Lower leg skin (tissue), 4 donors: ENCODE measurements around the gene ALDH18A1. TPM values are rescaled to one million over a fixed set of nuclear protein-coding genes. Genes with fewer than 3 reads are reported as not detected.

Source experiments
- DNase-seq, 2 donors: peaks; one replicate each; pipeline ENCODE4 v3.0.0-alpha.2; 2019; ENCODE audit warnings: low spot score in 2 of 2
- H3K4me3 ChIP-seq: fragments of 200-600 bp; sonication (generic); 2 replicates; pipeline ENCODE4 v1.5.1; 2017; ENCODE audit warnings: mild to moderate bottlenecking, low read depth; ENCODE audit not compliant: poor library complexity, severe bottlenecking
- POLR2A ChIP-seq, 2 donors: fragments of 450-650 bp; IDR thresholded peaks; one replicate each; pipeline ENCODE4 v1.6.1; 2016 to 2017; ENCODE audit warnings: antibody characterized with exemption in 2 of 2, mild to moderate bottlenecking in 1 of 2, moderate library complexity in 1 of 2
- WGBS, 2 donors: methylation state at CpG; one replicate each; pipeline ENCODE4 v1.1.5; 2018; 5-methylcytosine and 5-hydroxymethylcytosine counted together
- intact Hi-C: fragments of 100-400 bp; cut with DNase I; formaldehyde crosslinking; loops from one replicate; pipeline ENCODE4 v1.15.0; 2023; ENCODE audit warnings: low total_unique reads
- total RNA-seq, 4 donors: library from RNA; depleted of rRNA; stranded (reverse); fragments of >200 nt; gene quantifications; one replicate each; pipeline ENCODE4 v1.1.0, GENCODE V29; 2016
- TF ChIP-seq, protein P1 (sequence below), 3 donors: fragments of 450-650 bp; IDR thresholded peaks; one replicate each; pipeline ENCODE4 v1.5.1; 2016; ENCODE audit warnings: antibody characterized with exemption in 3 of 3, mild to moderate bottlenecking in 3 of 3, moderate library complexity in 2 of 3

The ALDH18A1 gene
- total RNA-seq, 4 donors from 2014 or later, result 25.1 to 32.4 (median 29.1) TPM

DNA sequence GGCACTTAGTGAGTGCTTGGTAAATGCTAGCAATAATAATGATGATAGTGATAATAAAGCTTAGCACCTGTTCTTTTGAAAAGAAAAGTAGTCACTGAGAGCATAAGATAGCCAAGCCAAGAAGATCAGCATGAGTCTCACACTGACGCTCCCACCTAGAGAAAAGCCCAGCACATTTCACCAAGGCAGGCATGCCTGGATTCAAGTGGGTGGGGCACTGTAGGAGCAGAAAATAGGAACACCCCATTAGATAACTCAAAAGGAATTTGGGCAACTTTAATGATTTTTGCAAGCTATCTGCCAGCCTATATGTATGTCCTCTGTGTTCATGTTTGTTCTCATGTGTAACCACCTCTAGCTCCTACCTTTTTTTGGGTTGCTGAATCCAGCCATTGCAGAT, 77.2 kb downstream of the ALDH18A1 start:
- no peak for DNase-seq
- intact Hi-C loops, result no loop called here
- H3K4me3 ChIP-seq, result no peak overlapping the region
- TF ChIP-seq, protein P1, sequence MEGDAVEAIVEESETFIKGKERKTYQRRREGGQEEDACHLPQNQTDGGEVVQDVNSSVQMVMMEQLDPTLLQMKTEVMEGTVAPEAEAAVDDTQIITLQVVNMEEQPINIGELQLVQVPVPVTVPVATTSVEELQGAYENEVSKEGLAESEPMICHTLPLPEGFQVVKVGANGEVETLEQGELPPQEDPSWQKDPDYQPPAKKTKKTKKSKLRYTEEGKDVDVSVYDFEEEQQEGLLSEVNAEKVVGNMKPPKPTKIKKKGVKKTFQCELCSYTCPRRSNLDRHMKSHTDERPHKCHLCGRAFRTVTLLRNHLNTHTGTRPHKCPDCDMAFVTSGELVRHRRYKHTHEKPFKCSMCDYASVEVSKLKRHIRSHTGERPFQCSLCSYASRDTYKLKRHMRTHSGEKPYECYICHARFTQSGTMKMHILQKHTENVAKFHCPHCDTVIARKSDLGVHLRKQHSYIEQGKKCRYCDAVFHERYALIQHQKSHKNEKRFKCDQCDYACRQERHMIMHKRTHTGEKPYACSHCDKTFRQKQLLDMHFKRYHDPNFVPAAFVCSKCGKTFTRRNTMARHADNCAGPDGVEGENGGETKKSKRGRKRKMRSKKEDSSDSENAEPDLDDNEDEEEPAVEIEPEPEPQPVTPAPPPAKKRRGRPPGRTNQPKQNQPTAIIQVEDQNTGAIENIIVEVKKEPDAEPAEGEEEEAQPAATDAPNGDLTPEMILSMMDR (IDR thresholded peaks at IDR 0.05), result no peak
- TF ChIP-seq POLR2A (IDR thresholded peaks at IDR 0.05), result no peak
- WGBS, 2 donors, result 40 to 50% methylated on average over 1 of the region's 1 CpG

DNA sequence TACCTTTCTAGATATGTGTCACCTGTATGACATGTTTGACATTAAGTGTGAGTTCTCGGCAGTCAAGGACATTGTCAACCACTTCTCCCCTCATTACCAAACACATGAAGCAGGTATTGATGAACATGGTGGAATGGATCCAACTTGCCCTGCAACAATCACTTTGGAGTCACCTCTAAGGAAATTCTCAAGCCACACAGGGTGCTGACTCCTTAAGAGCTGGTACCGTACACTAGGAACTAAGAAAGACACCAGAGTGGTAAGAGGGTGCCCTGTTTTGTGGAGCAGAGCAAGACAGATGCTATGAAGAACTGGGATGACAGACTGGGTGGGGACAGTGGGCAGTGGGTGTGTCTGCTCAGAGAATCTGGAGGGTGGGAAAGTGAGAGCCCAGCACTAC, 77.9 kb downstream of the ALDH18A1 start:
- intact Hi-C loops, result no loop called here
- no peak for DNase-seq

DNA sequence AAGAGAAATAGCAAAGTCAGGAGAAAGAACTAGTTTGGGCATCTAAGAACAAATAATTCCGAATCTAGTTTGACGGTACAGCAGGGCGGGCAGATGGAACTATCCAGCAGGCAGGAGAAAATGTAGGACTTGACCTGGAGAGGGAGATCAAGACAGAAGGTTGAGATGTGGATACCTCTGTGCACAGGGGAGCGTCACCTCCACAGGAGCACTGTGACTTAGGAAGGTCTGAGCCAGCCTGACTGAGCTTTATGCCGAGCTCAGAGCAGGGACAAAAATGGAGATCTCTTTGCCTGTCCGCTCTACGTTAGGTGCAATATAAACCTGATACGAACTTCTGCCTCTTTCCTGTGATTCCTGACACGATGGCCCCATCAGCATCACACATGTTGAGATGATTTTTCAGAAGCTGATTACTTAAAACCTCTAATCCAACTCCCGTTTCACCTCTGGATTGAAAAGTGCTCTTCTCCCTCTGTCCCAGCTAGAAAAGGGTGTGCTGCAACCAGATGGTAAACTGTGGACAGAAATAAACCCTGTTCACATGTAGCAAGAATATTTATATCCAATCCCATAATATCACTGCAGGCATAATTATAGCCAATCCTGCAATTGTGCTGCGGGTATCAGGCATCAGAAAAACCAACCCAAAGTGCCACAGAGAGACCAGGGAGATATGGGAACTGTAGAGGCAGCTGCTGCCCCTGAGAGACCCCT, 81.7 kb downstream of the ALDH18A1 start:
- intact Hi-C loops, result no loop called here
- H3K4me3 ChIP-seq, result no peak overlapping the region
- 79 to 80% methylated on average over 11 of the region's 11 CpGs for WGBS, 2 donors

More for the DNA sequence above, 77.9 kb downstream of the ALDH18A1 start:
- TF ChIP-seq, protein P1 (IDR thresholded peaks at IDR 0.05), result no peak
- no peak for TF ChIP-seq POLR2A (IDR thresholded peaks at IDR 0.05)
- H3K4me3 ChIP-seq, result no peak overlapping the region
- WGBS, 2 donors, result 93 to 95% methylated on average over 2 of the region's 2 CpGs

DNA sequence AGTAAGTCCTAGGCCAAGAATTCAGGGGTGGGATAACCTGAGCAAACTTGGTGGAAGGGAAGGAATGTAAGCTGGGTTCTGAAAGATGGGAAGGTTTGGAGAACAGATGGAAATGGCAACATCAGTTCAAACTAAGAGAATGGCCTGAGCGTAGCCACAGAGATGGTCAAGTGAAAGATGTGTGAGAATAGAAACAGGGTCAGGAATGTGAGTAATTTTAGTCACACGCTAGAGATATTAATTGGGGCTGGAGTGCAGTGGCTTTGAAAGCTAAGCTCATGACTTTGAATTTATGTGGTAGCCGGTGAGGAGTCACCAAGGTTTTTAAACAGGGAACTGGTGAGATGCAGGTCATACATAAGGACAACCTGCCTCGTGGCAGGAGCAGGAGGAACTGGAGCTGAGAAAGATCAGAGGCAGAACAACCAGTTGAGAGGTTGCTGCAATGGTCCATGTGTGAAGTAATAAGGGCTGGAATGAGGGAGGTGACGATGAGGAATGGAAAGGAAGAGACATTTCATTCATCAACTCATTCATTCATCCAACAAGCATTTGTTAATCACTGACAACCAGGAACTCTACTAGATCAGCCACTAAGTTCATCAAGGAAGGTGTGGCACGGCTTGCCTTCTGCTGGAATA, 82.4 kb downstream of the ALDH18A1 start:
- DNase-seq, result no peak
- no peak for TF ChIP-seq POLR2A (IDR thresholded peaks at IDR 0.05)
- TF ChIP-seq, protein P1 (IDR thresholded peaks at IDR 0.05), result no peak
- H3K4me3 ChIP-seq, result no peak overlapping the region
- intact Hi-C loops, result no loop called here
- 82 to 86% methylated on average over 6 of the region's 6 CpGs for WGBS, 2 donors

More for the DNA sequence above, 81.7 kb downstream of the ALDH18A1 start:
- no peak for DNase-seq
- no peak for TF ChIP-seq POLR2A (IDR thresholded peaks at IDR 0.05)
- TF ChIP-seq, protein P1 (IDR thresholded peaks at IDR 0.05), result no peak

DNA sequence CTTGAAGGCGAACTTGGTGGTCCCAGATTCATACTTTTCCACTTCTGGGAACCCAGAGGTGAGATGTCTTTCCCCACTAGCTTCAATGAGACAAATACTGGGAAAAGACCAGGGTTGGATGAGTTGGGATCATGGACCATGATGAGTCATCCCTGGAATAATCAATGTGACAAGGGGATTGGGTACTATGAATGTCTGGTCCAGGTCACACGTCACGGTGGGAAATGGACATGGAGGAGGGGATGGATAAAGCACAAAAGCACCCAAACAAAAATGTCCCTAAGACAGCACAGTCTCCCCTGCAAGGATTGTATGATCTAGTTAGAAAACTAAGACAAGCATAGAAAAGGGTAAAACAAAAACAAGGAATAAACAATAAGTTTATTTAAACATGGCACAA, 83.0 kb downstream of the ALDH18A1 start:
- DNase-seq, result no peak
- no peak overlapping the region for H3K4me3 ChIP-seq
- intact Hi-C loops, result no loop called here
- 88 to 89% methylated on average over 3 of the region's 3 CpGs for WGBS, 2 donors
- TF ChIP-seq, protein P1 (IDR thresholded peaks at IDR 0.05), result no peak
- TF ChIP-seq POLR2A (IDR thresholded peaks at IDR 0.05), result no peak
